Adipose tissue (tissue), 3 donors: ENCODE measurements around the gene LRRC10B. TPM values are rescaled to one million over a fixed set of nuclear protein-coding genes. Genes with fewer than 3 reads are reported as not detected.
"Not testable (repeated sequence)": the region's sequence is repeated elsewhere in the genome, so short reads cannot be mapped to it uniquely, and the experiment has no call there.

Source experiments
- H3K27ac ChIP-seq: one replicate; pipeline ENCODE4 v1.5.1; 2013; ENCODE audit warnings: low read depth, low read length
- WGBS, 3 donors: extraction: QIAGEN DNeasy Blood & Tissue Kit; methylation state at CpG; one replicate each; pipeline ENCODE4 v1.1.7; 2013; 5-methylcytosine and 5-hydroxymethylcytosine counted together
- polyA plus RNA-seq, 3 donors: library from polyadenylated mRNA; stranded (reverse); fragments of 200-250 nt; gene quantifications; one replicate each; pipeline ENCODE4 v1.2.3, GENCODE V29; 2013
- donor health status: healthy with polysubstance abuse.
- donor health status: Bipolar disorder and iron deficiency.
- donor health status: healthy.

LRRC10B gene
- 1 to 10 TPM; 1.3 to 3.0 (median 2.2) TPM for polyA plus RNA-seq

DNA sequence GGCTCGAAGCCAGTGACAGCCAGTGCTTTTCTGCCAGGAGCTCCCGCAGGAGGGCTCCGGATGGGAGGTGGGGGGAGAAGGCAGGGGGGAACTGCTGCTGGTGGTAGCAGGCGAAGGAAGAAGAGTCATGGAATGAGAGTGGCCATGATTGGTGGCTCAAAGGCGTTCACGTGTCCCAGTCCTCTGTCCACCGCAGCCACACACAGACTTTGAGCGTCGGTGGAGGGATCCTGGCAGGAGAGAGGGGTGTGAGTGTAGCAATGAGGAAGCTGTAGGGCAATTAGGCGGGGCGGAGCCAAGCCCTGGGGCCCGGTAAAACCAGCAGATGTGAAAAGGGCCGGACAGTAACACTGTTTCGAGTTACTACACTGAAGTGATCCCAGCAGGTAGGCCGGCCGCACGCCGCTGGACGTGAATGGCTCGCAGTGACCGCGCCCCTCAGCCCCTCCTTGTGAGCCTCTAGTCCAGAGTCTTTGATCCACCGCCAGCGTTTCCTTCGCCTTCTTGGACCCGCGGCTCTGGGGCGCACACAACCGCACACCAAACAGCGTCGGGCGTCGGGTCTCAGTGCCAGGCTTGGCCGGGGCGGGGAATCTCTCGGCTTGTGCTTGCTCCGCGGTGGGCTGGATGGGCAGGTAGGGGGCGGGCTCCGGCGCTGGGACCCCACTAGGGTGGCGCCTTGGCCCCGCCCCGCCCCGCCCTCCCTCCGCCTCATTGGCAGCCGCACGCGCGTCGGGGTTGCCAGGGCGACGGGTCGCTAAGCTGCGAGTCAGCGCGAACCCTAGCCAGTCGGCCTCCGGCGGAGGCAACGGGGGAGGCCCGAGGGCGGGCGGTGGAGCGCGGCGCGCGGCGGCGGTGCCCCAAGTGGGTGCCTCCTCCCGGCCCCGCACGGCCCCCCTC lies at the start of gene LRRC10B:
Gene LRRC10B (plus strand): TSS at position 788 of the 900 bp plus-strand sequence. CDS start 250 bp downstream, outside the sequence.
- WGBS, 3 donors: 4 to 9% (median 8%) methylated on average over 48 to 74 of the region's 74 CpGs
- no peak within 1 kb of the TSS for H3K27ac ChIP-seq

DNA sequence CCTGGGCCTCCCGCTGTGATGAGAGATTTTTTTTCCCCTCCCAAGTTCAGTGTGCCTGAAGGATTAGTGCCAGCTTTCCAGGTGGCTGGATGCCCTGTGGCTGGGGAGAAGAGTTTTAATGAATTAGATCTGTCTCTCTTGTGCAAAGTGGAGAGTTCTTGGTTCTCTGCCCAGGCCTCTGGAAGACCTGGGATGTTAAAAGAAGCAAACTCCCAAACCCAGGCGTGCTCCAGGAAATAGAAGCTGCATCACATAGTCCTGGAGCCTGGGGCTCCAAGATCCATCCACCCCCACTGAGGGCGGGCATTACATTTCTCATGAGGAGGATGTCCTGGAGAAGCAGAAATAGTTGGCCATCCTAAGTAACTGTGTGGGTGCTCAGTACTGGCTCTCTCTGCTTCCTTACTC lies 48.1 kb upstream of the LRRC10B start:
- WGBS, 3 donors: 56 to 80% (median 59%) methylated on average over 3 of the region's 3 CpGs
- no peak overlapping the region for H3K27ac ChIP-seq

DNA sequence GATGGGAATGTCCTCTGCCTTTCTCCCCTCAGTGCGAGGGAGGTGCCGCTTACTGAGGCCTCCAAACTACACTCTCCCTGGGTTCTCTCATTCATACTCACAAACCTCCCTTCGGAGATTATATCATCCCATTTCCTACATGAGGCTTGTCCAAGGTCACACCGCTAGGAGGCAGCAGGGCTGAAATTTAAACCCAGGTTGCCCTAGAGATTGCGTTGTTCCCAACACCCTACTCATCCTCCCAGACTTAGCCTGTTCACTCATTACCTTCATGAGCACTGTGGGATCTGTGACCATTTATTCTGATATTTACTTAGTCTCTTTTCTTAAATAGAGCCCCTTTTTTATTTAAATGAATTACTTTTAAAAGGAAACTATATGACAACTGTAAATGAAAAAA lies 47.6 kb upstream of the LRRC10B start:
- no peak overlapping the region for H3K27ac ChIP-seq
- WGBS, 3 donors: 63 to 71% (median 71%) methylated on average over 5 of the region's 5 CpGs

DNA sequence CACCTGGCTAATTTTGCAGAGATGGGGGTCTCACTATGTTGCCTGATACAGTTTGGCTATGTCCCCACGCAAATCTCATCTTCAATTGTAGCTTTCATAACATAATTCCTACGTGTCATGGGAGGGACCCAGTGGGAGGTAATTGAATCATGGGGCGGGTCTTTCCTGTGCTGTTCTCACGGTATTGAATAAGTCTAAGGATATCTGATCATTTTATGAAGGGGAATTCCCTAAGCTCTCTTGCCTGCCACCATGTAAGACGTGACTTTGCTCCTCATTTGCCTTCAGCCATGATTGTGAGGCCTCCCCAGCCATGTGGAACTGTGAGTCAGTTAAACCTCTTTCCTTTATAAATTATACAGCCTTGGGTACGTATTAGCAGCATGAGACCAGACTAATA lies 40.9 kb upstream of the LRRC10B start:
- WGBS, 3 donors: 76 to 90% (median 82%) methylated on average over 6 of the region's 6 CpGs

DNA sequence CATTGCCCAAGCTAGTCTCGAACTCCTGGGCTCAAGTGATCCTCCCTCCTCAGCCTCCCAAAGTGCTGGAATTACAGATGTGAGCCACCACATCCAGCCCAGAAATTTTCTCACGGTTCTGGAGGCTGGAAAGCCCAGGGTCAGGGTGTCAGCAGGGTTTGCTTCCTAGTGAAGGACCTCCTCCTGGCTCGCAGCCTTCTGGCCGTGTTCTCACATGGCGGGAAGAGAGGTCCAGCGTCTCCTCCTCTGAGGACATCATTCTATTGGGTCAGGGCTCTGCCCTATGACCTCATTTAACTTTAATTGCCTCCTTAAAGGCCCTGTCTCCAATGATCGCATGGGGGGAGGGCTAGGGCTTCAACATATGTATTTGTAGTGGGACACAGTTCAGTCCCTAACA lies 40.5 kb upstream of the LRRC10B start:
- WGBS, 3 donors: 63 to 74% (median 73%) methylated on average over 7 of the region's 7 CpGs
- no peak overlapping the region for H3K27ac ChIP-seq

More for the DNA sequence above, 40.9 kb upstream of the LRRC10B start:
- H3K27ac ChIP-seq: not testable (repeated sequence)

DNA sequence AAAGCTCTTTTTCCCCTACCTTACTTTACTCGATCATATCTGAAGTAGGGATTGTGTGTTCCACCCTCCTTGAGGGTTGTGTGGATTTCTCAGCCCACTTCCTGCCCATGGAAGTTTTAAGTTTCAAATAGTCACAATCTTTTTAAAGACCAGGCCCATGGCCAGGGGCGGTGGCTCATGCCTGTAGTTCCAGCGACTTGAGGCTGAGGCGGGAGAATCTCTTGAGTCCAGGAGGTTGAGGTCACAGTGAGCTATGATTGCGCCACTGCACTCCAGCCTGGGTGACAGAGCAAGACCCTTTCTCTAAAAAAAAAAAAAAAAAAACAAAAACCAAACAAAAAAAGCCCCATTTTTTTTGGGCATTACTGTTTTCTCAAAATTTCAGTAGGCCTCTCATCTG lies 36.3 kb upstream of the LRRC10B start:
- 41 to 83% (median 57%) methylated on average over 5 of the region's 5 CpGs for WGBS, 3 donors
- H3K27ac ChIP-seq: peak overlapping the region; percentile 26

DNA sequence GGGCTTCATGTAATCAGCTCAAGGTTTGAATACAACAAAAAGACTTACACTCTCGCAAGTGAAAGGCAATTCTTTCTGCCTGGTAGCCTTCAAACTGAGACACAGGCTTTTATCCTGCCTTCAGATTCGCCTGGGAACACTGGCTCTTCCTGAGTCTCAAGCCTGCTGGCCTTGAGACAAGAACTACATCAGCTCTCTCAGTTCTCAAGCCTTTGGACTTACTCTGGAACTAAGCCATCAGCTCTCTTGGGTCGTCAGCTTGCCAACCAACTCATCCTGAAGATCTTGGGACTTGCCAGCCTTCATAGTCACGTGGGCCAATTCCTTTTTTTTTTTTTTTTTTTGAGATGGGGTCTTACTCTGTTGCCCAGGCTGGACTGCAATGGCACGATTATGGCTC lies 35.7 kb upstream of the LRRC10B start:
- 56 to 73% (median 66%) methylated on average over 5 of the region's 5 CpGs for WGBS, 3 donors

DNA sequence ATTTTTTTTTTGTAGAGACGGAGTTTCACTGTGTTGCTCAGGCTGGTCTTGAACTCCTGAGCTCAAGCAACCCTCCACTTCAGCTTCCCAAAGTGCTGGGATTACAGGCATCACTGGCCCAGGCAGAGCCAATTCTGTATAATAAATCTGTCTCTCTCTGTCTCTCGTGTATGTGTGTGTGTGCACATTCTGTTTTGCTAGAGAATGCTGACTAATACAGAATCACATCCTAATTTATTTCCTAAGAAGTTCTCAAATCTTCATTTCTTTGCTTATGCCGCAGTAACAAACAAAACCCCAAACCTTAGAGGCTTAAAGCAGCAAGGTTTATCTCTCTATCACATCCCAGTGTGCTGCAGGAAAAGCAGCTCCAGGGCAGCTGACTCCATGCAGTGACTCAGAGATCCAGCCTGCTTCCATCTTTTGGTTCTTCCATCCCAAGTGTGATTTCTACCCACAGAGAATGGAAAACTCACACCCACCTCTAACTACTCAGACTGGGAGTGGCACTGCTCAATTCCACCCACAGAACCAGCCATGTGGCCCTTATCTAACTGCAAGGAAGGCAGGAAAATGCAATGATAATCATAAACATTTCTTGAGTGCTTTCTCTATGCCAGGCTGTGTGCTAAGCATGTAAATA lies 35.1 kb upstream of the LRRC10B start:
- H3K27ac ChIP-seq: peak overlapping the region; percentile 60
- 65 to 85% (median 79%) methylated on average over 3 of the region's 3 CpGs for WGBS, 3 donors

More for the DNA sequence above, 35.7 kb upstream of the LRRC10B start:
- no peak overlapping the region for H3K27ac ChIP-seq

DNA sequence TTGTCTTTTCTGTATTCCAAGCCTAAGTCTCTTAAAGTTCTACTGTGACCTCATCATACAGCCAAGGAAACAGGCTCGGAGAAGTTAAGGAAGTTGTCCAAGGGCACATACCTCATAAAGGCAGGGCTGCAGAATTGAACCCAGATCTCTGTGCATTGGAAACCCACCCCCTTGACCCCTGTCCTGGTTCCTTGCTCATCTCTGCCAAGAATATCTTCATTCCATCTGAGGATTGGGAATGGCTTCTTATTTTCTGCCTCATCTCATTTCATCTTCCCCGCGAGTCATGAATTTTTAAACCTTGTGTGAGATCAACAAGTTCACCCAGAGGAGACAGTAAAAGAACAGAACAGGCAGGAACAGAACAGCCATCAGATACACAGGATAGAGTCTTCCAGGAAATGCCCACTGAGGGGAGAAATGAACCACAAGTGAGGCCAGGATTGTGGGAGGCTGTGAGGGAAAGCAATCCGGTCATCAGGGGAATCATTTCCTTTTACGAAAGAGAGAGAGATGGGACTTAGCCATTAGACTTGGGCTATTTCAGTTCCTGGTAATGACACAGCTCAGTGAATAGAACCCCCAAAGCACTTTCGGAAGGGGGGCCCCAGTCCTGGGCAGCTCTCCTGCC lies 34.4 kb upstream of the LRRC10B start:
- WGBS, 3 donors: 57 to 90% (median 65%) methylated on average over 6 of the region's 6 CpGs
- peak overlapping the region; percentile 60 for H3K27ac ChIP-seq

DNA sequence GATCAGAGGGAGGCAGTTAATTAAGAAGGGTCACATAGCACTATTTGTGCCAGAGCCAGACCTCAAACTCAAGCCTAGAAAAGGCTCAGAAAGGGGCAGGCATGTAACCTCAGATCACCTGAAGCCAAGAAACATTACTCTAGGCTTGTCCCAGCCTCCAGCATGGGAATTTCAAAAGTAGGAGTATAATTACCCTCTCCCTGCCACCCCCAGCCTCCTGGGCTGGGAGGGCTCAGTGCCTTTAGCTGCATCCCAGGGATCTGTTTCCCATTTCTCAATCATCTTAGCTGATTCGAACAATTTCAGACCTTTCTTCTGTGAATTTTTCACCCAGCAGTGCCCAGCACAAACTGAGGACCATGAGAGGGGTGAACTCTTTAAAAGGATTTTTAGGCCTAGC lies 33.1 kb upstream of the LRRC10B start:
- 81 to 96% (median 82%) methylated on average over 1 of the region's 1 CpG for WGBS, 3 donors
- H3K27ac ChIP-seq: no peak overlapping the region

DNA sequence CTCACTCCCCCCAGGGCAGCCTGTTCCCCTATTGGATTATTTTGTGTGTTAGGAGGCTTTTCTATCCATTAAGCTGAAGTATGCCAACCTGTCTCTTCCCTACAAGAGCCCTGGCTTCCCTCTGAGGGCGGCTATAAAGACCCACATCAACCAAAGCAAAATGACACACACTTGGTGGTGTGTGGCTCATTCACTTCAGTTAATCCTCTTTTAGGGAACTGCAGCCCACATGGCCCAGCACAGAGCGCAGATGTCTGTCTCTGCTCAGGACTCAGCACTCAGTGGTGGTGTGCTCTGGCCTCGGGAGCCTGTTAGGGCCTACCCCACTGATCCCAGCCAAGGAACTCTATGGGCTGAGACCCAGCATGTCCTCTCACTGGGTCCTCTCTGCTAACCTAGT lies 32.2 kb upstream of the LRRC10B start:
- H3K27ac ChIP-seq: no peak overlapping the region
- WGBS, 3 donors: 83 to 92% (median 91%) methylated on average over 3 of the region's 3 CpGs

DNA sequence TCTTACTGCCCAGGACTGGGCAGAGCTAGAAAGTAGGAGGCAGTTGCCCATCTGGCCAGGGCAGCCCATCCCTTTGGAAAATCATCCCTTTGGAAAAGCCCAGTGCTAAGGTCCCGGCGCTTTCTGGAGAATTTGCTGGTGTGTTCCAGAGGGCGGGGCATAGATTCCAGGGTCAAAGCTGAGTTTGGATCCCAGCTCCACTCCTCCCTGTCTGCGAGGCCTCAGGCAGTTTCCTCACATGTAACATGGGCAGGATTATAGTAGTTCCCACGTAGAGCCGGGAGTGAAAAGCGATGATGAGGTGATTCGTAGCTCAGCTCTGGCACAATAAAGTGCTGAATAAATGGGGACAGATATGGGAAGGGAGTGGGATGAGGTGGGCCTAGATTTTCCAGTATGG lies 31.4 kb upstream of the LRRC10B start:
- WGBS, 3 donors: 41 to 50% (median 49%) methylated on average over 8 of the region's 8 CpGs
- no peak overlapping the region for H3K27ac ChIP-seq

DNA sequence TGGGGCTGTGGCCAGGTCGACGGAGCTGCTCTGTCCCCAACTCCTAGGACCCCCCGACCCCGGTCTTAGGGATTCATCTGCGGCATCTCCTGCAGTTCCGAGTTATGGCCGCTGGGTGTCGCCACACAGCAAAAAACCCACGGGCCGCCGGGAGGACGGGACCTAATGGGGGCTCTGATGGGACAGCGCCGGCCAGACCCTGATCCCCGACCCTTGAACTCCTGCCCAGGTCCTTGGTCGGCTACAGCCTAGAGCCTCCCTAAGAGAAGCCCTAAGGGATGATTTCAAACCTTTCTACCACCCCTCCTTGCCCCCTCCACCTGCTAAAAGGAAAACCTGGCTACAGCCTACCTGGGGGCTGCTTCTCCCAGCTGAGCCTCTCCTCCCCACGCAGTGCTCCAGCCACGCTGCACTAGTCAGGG lies 30.8 kb upstream of the LRRC10B start:
- no peak overlapping the region for H3K27ac ChIP-seq
- WGBS, 3 donors: 2 to 3% (median 3%) methylated on average over 18 of the region's 18 CpGs

DNA sequence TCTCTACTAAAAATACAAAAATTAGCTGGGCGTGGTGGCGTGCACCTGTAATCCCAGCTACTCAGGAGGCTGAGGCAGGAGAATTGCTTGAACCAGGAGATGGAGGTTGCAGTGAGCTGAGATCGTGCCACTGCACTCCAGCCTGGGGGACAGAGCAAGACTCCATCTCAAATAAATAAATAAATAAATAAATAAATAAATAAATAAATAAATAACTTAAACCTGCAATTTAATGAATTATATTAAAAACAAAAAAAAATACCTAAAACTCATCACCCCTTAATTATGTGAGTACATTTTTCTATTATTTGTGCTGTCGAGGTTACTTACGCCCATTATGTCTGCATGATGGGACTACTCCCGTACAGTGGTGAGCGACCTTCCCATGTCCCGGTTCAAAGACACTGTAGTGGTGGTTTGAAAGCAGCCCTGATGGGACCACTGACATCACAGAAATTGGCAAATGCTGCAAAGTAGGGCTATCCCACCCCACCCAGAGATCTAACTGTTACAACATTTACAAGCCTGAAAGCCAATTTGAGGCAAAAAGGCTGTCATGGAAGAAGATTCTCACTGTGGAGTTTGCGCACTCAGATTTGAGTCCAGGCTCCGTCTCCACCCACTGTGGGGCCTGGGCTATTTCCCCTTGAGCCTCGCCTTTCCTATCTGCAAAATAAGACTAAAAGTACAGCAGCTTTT lies 29.0 kb upstream of the LRRC10B start:
- H3K27ac ChIP-seq: not testable (repeated sequence)
- WGBS, 3 donors: 78 to 90% (median 83%) methylated on average over 10 to 11 of the region's 11 CpGs

DNA sequence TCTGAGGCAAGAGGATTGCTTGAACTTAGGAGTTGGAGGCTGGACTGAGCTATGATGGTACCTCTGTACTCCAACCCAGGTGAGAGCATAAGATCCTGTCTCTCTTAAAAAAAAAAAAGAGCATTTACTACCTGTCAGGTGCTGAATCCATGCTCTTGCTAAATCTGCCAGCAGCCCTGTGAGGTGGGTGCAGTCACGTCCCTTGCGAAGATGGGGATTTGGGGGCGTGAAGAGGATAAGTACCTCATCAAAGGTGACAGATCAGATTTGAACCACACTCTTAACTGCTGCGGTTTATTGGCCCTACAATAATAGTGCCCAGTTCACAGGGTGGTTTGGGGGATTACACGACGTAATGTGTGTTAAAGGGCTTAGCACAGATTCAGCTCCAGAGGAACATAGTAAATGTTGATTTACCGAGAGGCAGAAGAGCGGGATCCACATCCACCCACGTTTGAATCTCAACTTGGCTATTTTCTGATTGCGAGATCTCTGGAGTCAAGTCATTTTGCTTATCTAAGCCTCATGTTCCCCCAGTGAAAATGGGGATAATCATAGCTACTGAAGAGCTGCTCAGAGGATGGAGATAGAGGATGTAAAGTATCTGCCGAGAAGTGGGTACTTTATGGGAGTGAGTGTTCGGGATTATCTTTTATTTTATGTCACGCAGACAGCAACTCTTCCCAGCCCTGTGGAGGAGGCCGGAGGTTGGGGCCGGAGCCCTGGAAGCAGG lies 28.1 kb upstream of the LRRC10B start:
- WGBS, 3 donors: 71 to 79% (median 77%) methylated on average over 15 of the region's 15 CpGs
- no peak overlapping the region for H3K27ac ChIP-seq

DNA sequence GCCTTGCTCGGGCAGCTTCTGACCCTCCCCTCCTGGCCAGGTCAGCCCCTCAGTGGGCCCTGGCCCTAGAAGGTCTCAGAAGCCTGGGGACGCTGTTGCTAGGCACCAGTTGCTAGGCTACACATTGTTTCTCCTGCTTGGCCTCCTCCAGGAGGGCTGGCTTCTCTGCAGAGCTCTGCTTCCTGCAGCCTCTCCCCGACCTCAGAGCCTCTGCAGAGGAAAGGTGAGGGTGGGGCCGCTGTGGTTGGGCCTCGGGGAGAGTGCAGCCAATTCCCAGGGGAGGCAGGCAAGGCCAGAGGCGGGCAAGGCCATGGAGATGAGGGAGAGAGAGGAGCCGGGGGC lies 27.6 kb upstream of the LRRC10B start:
- WGBS, 3 donors: 17 to 37% (median 33%) methylated on average over 7 of the region's 7 CpGs
- no peak overlapping the region for H3K27ac ChIP-seq

DNA sequence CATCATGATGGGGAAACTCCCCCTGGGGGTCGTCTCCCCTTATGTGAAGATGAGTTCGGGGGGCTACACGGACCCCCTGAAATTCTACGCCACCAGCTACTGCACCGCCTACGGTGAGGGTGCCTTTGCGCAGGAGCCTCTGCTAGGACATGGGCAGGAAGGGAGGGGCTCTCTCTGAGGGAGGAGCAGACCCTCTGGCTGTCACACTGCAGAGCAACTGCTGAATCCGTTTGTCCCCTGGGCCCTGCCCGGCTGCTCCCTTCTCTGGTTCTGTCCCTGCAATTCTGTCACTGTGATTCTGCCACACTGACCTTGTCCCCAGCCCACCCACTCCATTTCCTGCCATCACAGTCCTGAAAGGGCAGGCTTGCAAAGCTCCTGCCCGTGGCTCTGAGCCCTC lies 26.7 kb upstream of the LRRC10B start:
- WGBS, 3 donors: 51 to 65% (median 59%) methylated on average over 7 to 10 of the region's 10 CpGs
- H3K27ac ChIP-seq: no peak overlapping the region

DNA sequence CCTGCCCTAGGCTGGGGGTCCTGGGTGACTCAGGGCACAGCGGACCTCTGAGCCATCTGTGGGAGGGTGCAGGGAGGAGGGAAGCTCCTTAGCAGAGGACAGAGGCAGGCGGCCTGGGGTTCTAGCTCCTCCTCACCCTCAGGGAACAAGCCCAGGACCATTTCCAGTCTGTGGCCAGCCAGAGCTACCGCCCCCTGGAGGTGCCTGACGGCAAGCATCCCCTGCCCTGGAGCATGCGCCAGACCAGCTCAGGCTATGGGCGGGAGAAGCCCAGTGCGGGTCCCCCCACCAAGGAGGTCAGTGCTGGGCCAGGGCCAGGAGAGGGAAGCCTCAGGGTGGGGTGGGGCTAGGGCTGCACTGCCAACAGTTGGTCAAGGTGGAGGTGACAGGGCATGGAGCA lies 26.0 kb upstream of the LRRC10B start:
- WGBS, 3 donors: 36 to 50% (median 48%) methylated on average over 7 of the region's 7 CpGs

More for the DNA sequence above, 26.0 kb upstream of the LRRC10B start:
- H3K27ac ChIP-seq: no peak overlapping the region
